Kidney (tissue), 14 donors: ENCODE data around the gene GAN. TPM values are rescaled to one million over a fixed set of nuclear protein-coding genes. Genes with fewer than 3 reads are reported as not detected.

Experiments
- DNase-seq, 5 donors: peaks; one replicate each; pipeline ENCODE4 v3.0.0-alpha.2; 2013 to 2020
- FAIRE-seq: peaks from 2 replicates; lab custom pipeline; 2012; peaks lifted over from hg19 to GRCh38; lab: Jason Lieb, UNC
- H3K27ac ChIP-seq, 2 donors: one replicate each; pipeline ENCODE4 v1.7.0; 2013; ENCODE audit warnings: low read depth in 2 of 2, low read length in 2 of 2, inconsistent platforms in 1 of 2
- H3K27me3 ChIP-seq: one replicate; pipeline ENCODE4 v1.7.1; 2013; ENCODE audit warnings: low read length, inconsistent platforms; ENCODE audit not compliant: control insufficient read depth, insufficient read depth
- H3K36me3 ChIP-seq, 3 donors: one replicate each; pipeline versions ENCODE4 v1.7.0 to v1.7.1; 2013; ENCODE audit warnings: low read length in 3 of 3, control low read depth in 1 of 3, inconsistent platforms in 1 of 3; ENCODE audit not compliant: insufficient read depth in 3 of 3, control insufficient read depth in 2 of 3
- H3K4me1 ChIP-seq, 3 donors: one replicate each; pipeline versions ENCODE4 v1.7.0 to v1.7.1; 2013; ENCODE audit warnings: low read length in 3 of 3, inconsistent platforms in 1 of 3, low read depth in 1 of 3; ENCODE audit not compliant: control insufficient read depth in 2 of 3, insufficient read depth in 2 of 3
- H3K4me3 ChIP-seq, 3 donors: one replicate each; pipeline versions ENCODE4 v1.7.0 to v1.8.1; 2013; ENCODE audit warnings: low read length in 3 of 3, control low read depth in 1 of 3, inconsistent platforms in 1 of 3
- H3K9ac ChIP-seq, 3 donors: one replicate each; pipeline versions ENCODE4 v1.7.0 to v1.7.1; 2013; ENCODE audit warnings: low read length in 3 of 3, control low read depth in 1 of 3, inconsistent platforms in 1 of 3
- H3K9me3 ChIP-seq, 3 donors: one replicate each; pipeline versions ENCODE4 v1.7.0 to v1.7.1; 2013; ENCODE audit warnings: low read length in 3 of 3, control low read depth in 1 of 3, inconsistent platforms in 1 of 3; ENCODE audit not compliant: control insufficient read depth in 2 of 3, insufficient read depth in 1 of 3
- CTCF ChIP-seq: IDR thresholded peaks from 3 replicates; pipeline ENCODE4 v1.5.1; 2012; ENCODE audit warnings: mild to moderate bottlenecking, moderate library complexity, borderline replicate concordance; ENCODE audit not compliant: insufficient read depth; ENCODE audit errors: extremely low read depth
- intact Hi-C: fragments of 100-400 bp; cut with DNase I; formaldehyde crosslinking; loops from one replicate; pipeline ENCODE4 v1.11.1; 2022
- polyA plus RNA-seq: library from polyadenylated mRNA; stranded (reverse); fragments of 350-450 nt; fragmentation: Illumina TruSeq; extraction: RNeasy Lipid Tissue Mini Kit (QIAGEN cat#74804); gene quantifications from one replicate; pipeline ENCODE4 v1.2.3, GENCODE V29; 2014; ENCODE audit warnings: low read depth, low replicate concordance; ENCODE audit not compliant: insufficient read depth
- total RNA-seq: library from RNA; stranded (reverse); fragmentation: NEBNext Ultra II Directional; extraction: Animal tissue kit (Norgen Biotek cat#: 25700); gene quantifications from one replicate; pipeline ENCODE4 v1.2.1, GENCODE V29; 2021
- donor health status: control.
- donor health status: control.
- donor health status: control.
- donor health status: control.
- donor health status: control.
- donor health status: DM: yes; HTN: yes; CAD: no.
- donor health status: Normal renal cell carcinoma (clear cell type).

Gene GAN
- total and polyA plus RNA-seq, 2 donors from 2014 or later: 0.60 to 7.7 TPM

DNA sequence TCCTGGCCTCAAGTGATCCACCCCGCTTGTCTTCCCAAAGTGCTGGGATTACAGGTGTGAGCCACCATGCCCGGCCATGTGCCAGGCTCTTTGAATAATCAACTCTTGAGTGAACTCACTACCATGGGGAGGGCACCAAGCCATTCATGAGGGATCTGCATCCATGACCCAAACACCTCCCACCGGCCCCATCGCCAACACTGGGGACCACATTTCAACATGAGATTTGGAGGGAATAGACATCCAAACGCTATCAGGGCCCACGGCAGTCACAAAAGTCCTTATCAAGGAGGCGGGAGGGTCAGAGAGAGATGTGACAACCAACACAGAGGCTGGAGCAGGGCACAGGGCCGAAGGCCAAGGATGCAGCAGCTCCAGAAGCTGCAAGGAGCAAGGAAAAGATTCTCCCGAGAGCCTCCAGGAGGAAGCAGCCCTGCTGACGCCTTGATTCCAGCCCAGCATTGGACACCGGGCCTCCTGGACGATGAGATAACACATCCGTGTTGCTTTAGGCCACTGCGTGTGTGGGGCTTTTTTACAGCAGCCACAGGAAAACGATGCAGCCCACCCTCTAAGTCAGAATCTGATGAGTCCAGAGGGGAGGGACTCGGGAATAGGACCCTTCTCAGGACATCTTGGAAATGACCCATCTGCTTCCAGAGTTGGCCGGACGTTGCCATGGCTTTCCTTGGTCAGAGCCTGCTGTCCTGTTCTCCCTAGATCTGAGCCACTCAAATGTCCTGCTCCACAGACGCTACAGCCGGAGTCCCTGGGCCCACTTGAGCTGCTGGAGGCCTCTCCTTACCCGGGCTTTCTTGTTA is 82.5 kb downstream of the GAN start:
- no peak overlapping the region for H3K4me3 ChIP-seq
- H3K9ac ChIP-seq: no peak overlapping the region
- no peaks in the 10 kb centered on the region for H3K4me1 ChIP-seq
- H3K27me3 ChIP-seq: no peaks in the 10 kb centered on the region
- DNase-seq (no peak), FAIRE-seq (no peak)
- no peak for TF ChIP-seq CTCF
- no peaks in the 10 kb centered on the region for H3K36me3 ChIP-seq
- H3K27ac ChIP-seq: no peak overlapping the region
- intact Hi-C loops: no loop called here
- peaks cover 0 to 10% (median 0%) of the 10 kb centered on the region in 3 donors for H3K9me3 ChIP-seq

DNA sequence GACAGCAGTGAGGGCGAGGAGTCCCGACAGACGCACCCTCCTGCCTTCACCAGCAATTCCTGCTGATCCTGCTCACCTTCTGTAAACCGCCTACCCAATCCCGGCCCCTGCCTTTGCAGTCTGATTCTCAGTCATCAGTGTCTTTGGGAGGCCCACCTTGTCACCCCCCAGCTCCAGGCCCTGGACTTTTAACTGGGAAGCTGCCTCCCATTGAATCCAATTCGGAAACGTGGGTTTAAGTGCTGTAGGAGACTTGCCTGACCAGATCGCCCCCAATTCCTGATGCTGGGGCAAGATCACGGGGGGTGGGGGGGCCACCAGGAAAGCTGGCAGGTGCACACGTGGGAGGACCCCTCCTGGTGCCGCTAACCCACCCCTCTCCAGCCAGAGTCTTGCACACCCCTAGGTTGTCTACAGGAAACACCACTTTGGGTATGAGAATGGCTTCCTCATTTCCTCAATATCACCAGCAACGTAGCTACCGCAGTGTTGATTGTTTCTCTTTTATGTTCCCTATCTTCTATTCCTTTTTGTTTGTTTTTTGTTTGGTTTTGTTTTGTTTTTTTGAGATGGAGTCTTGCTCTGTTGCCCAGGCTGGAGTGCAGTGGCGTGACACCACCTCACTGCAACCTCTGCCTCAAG is 83.2 kb downstream of the GAN start:
- Histone ChIP-seq H3K27me3 (no peaks in the 10 kb centered on the region), H3K9me3 (peaks cover 0 to 10% (median 0%) of the 10 kb centered on the region in 3 donors), H3K27ac (no peak overlapping the region), H3K9ac (no peak overlapping the region), H3K36me3 (no peaks in the 10 kb centered on the region), H3K4me3 (no peak overlapping the region), H3K4me1 (no peaks in the 10 kb centered on the region)
- DNase-seq: no peak
- no peak for FAIRE-seq
- TF ChIP-seq CTCF: no peak
- intact Hi-C loops: no loop called here

DNA sequence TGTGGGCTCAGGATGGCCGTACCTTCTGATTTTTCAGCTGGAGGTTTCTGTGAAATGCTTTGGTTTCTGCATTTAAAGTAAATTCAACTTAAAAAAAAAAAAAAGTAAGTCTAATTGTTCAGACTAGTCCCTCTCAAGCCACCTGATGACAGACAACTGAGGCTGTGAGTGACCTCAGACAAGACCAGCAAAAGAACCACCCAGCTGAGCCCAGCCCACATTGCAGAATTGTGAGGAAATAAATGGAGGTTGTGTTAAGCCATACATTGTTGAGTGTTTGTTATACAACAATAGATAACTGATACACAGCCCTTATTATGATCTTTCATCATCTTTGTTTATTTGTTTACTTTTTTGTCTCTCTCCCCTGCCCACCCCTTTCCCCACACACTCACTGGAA is 85.1 kb downstream of the GAN start:
- Histone ChIP-seq H3K9me3 (peaks cover 0 to 10% (median 0%) of the 10 kb centered on the region in 3 donors), H3K27ac (no peak overlapping the region)
- no peak for FAIRE-seq

More for the DNA sequence above, 85.1 kb downstream of the GAN start:
- no peak for DNase-seq
- H3K9ac ChIP-seq: no peak overlapping the region
- no peaks in the 10 kb centered on the region for H3K36me3 ChIP-seq
- peaks cover 0 to 3% (median 0%) of the 10 kb centered on the region in 3 donors for H3K4me1 ChIP-seq
- H3K27me3 ChIP-seq: no peaks in the 10 kb centered on the region
- no peak overlapping the region for H3K4me3 ChIP-seq
- intact Hi-C loops: loop anchor here (5.0 kb wide), 1 partner anchor 322 kb away; no protein-coding TSS in a partner anchor
- no peak for TF ChIP-seq CTCF
